ENCODE results near the gene DOK6. TPM values are rescaled to one million over a fixed set of nuclear protein-coding genes. Genes with fewer than 3 reads are reported as not detected.

DOK6 gene
- total RNA-seq, 1 experiment from 2014 or later: 4.1 TPM

GRCh38 chr18:69558052-69558451 is 157.4 kb downstream of the DOK6 start (continued):
- no peak for TF ChIP-seq ZNF532 (CRISPR knock-in tag; IDR thresholded peaks at IDR 0.05; ENCODE audit: borderline replicate concordance)
- TF ChIP-seq TEAD4 (CRISPR knock-in tag; IDR thresholded peaks at IDR 0.05): no peak
- no peak for TF ChIP-seq USF2 (CRISPR knock-in tag; IDR thresholded peaks at IDR 0.05)
- no peak for TF ChIP-seq FOXP1 (CRISPR knock-in tag; IDR thresholded peaks at IDR 0.05; ENCODE audit: borderline replicate concordance)
- no peak for TF ChIP-seq SMAD3 (CRISPR knock-in tag; IDR thresholded peaks at IDR 0.05; ENCODE audit: borderline replicate concordance)
- TF ChIP-seq CREM (CRISPR knock-in tag; IDR thresholded peaks at IDR 0.05): no peak
- TF ChIP-seq ZBTB21 (CRISPR knock-in tag; IDR thresholded peaks at IDR 0.05; ENCODE audit: borderline replicate concordance): no peak
- TF ChIP-seq MLX (CRISPR knock-in tag; IDR thresholded peaks at IDR 0.05): no peak

GRCh38 chr18:69559604-69560003 is 158.9 kb downstream of the DOK6 start:
- H3K9me3 Mint-ChIP-seq: peaks cover 17% of the 10 kb centered on the region
- no peaks in the 10 kb centered on the region for H3K27me3 Mint-ChIP-seq (ENCODE audit: low read depth)
- peaks cover 7% of the 10 kb centered on the region for H3K4me1 Mint-ChIP-seq
- peaks cover 10% of the 10 kb centered on the region for H3K36me3 Mint-ChIP-seq
- no peak overlapping the region for H3K4me3 Mint-ChIP-seq
- no peak for ATAC-seq
- CTCF ChIA-PET: no interaction called here
- POLR2A ChIA-PET: no interaction called here
- TF ChIP-seq ZSCAN18 (CRISPR knock-in tag; IDR thresholded peaks at IDR 0.05) (no peak), USF1 (CRISPR knock-in tag; IDR thresholded peaks at IDR 0.05) (no peak), ZNF121 (CRISPR knock-in tag; IDR thresholded peaks at IDR 0.05) (no peak), ZNF671 (CRISPR knock-in tag; IDR thresholded peaks at IDR 0.05) (no peak), ATF3 (CRISPR knock-in tag; conservative IDR thresholded peaks at IDR 0.05) (no peak), TEAD1 (CRISPR knock-in tag; IDR thresholded peaks at IDR 0.05) (no peak), ZBTB43 (CRISPR knock-in tag; IDR thresholded peaks at IDR 0.05) (no peak), CBFB (CRISPR knock-in tag; IDR thresholded peaks at IDR 0.05; ENCODE audit: low read depth) (no peak), PREB (CRISPR knock-in tag; IDR thresholded peaks at IDR 0.05; ENCODE audit: borderline replicate concordance) (no peak)
- DNase-seq (ENCODE audit: low spot score): no peak
- H3K27ac Mint-ChIP-seq: no peak overlapping the region

All from WTC11 (cell line).